GM10266 (cell line): ENCODE results near the gene MACROD1.

Source experiments
- DNase-seq: peaks from one replicate; pipeline ENCODE4 v3.0.0; 2012; ENCODE audit errors: extremely low spot score
- TF ChIP-seq, protein P1 (sequence below): IDR thresholded peaks from 2 replicates; pipeline ENCODE4 v1.5.1; 2012; ENCODE audit warnings: mild to moderate bottlenecking, low read depth; ENCODE audit not compliant: control insufficient read depth, insufficient read depth; ENCODE audit errors: missing control alignments

Gene MACROD1

DNA sequence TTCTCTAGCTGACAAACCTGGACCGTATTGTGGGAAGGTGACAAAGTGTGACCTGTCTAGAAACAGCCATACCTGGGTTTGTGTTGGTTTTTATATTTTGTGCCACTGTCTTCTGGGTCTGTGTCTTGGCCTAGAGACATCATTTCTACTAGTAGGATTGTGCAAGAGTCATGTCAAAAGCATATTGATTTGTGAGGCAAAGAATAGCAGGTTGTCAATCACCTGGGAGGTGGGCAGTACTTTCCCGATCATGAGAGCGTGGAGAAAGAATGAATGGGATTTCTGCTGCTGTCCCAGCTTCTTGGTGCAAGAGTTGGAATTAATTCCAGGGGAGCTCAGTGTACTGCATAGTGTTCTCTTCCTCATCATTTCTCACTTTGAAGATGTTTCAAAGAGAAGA is 35.6 kb upstream of the MACROD1 start:
- TF ChIP-seq, protein P1, sequence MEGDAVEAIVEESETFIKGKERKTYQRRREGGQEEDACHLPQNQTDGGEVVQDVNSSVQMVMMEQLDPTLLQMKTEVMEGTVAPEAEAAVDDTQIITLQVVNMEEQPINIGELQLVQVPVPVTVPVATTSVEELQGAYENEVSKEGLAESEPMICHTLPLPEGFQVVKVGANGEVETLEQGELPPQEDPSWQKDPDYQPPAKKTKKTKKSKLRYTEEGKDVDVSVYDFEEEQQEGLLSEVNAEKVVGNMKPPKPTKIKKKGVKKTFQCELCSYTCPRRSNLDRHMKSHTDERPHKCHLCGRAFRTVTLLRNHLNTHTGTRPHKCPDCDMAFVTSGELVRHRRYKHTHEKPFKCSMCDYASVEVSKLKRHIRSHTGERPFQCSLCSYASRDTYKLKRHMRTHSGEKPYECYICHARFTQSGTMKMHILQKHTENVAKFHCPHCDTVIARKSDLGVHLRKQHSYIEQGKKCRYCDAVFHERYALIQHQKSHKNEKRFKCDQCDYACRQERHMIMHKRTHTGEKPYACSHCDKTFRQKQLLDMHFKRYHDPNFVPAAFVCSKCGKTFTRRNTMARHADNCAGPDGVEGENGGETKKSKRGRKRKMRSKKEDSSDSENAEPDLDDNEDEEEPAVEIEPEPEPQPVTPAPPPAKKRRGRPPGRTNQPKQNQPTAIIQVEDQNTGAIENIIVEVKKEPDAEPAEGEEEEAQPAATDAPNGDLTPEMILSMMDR, result no peak
- DNase-seq, result no peak

DNA sequence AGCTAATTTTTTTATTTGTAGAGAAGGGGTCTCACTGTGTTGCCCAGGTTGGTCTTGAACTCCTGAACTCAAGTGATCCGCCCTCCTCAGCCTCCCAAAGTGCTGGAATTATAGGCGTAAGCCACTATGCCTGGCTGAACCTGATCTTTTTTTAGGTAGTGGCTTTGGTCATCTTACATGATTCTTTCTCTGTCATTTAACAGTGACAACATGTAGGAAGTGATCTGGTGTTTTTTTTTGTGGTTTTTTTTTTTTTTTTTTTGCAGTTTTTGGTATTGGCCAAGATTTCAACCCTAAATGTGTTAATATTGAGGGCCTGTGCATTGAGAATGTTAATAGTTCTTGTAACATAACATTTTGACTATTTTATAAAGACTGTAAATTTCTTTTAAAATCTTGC is 32.6 kb upstream of the MACROD1 start:
- TF ChIP-seq, protein P1, result no peak
- no peak for DNase-seq

DNA sequence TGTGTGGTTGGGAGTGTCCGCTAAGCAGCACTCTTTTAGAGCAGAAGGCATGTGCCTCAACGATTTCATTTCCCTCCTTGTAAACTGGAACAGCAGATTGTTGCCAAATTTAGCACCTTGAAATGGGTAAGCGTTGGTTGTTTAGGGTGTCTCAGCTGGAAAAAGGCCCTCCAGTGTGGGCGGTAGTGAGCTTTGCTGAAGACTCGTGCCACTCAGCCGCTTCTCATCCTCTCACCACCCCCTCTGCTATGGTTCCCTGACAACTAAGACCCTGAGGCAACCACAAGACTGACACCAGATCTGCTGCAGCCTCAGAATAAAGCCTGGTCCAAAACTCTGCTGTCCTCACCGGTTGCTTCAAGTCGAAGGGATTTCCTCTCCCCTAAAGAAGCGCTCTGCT is 30.7 kb upstream of the MACROD1 start:
- no peak for DNase-seq
- TF ChIP-seq, protein P1, result no peak

DNA sequence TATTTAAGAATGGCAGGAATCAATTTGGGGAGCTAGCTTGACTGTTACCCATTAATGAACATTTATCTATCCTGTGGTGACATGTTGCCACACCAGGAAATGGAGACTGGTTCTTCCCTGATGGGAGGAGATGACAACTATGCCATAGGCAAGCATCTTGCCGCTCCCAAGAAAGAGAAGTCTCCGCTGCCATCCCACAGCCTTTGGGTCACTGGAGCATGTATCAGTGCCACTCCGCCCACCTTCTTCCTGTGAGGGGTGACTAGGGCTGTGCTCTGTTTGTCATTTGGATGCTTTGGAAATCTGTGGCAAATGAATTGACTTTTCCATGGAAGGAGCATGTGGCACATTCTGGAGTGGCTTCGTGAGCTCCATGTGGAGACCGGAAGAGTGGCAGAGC is 26.5 kb upstream of the MACROD1 start:
- no peak for DNase-seq
- TF ChIP-seq, protein P1, result no peak

DNA sequence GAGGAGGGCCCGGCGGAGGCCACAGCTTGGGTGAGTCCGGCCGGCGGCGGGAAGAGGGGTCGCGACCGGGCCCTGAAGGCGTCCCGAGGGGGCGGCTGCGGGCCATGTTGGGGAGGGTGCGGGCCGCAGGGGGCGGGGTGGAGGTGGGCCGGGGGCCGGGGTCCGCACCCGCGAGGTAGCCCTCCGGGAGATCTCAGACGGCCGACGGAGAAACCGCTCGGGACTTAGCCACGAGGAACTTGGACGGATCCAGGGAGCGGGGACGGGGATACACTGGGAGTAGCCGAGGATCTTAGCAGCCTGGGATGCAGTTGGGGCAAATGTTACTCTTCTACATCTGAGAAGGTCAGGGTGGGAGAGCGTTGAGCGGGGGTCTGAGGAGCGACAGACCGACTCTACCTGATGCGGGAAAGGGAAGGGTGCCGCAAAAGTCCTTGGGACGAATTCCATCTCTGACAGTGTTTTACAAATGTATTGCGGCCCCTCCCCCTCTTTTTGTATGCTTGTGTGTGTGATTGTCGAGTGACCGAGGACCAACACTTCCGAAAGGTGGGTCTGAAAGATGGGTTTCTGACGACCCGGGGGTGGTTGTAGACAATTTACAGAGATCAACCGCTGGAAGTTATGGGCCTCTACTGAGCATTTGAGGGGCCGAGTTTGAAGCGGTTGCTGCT is 20.7 kb upstream of the MACROD1 start:
- TF ChIP-seq, protein P1, result no peak
- no peak for DNase-seq

DNA sequence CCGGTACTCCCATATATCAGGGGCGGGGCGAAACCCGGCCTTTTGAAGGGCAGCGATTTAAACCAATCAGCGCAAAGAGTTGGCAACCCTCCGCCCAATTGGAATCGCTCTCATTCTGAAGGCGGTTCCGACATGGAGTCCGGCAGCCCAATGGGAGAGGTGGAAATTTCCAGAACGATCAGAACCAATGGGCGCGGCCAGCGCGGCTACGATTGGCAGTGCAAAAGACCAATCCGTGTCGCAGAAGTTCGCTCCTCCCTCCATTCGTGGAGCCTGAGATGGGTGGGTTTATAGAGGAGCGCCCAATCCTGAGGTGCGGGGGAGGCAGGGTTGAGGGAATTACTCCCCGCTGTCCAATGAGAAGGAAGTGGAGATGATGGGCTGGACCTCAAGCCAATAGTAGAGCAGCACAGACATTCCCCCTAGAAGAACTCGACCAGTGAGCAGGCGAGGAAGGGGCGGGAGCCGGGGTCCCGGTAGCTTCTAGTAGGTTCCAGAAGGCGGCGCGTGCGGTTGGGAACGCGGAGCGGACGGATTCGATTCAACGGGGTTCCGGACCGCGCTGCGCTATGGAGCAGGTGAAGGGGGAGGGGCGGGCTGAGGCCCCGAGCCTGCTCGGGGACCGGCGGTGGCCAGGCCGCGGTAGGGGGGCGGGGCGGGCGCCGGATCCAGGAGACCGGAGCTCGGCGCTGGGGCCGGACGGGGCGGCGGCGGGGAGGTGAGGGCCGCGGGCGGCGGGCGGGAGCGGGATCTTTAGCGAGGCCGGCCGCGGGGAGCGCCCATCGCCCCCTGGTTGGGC is 20.0 kb upstream of the MACROD1 start, which contains the start of gene STIP1:
Gene STIP1, plus strand, starts transcription at position 479 of the 799 bp plus-strand sequence. Its CDS starts 91 bp downstream, at position 570.
- peak; percentile 99 for DNase-seq
- TF ChIP-seq, protein P1, result peak; percentile 35
